ENCODE measurements around the gene CBLB.

DNA sequence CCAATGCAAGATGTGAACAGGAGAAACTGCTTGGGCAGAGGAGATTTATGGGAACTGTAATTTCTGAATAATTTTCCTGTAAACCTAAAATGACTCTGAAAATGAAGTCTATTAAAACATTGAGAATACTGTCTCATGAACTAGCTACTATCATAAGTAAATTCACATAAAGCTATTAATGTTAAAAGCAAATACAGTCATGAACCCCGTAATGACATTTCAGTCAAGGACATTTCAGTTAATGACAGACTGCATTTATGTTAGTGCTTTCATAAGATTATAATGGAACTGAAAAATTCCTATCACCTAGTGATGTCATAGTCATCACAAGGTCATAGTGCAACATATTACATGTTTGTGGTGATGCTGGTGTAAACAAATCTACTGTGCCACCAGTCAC lies 17.2 kb downstream of the CBLB start:
- TF ChIP-seq, protein P1, sequence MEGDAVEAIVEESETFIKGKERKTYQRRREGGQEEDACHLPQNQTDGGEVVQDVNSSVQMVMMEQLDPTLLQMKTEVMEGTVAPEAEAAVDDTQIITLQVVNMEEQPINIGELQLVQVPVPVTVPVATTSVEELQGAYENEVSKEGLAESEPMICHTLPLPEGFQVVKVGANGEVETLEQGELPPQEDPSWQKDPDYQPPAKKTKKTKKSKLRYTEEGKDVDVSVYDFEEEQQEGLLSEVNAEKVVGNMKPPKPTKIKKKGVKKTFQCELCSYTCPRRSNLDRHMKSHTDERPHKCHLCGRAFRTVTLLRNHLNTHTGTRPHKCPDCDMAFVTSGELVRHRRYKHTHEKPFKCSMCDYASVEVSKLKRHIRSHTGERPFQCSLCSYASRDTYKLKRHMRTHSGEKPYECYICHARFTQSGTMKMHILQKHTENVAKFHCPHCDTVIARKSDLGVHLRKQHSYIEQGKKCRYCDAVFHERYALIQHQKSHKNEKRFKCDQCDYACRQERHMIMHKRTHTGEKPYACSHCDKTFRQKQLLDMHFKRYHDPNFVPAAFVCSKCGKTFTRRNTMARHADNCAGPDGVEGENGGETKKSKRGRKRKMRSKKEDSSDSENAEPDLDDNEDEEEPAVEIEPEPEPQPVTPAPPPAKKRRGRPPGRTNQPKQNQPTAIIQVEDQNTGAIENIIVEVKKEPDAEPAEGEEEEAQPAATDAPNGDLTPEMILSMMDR (IDR thresholded peaks at IDR 0.05; ENCODE audit: insufficient read depth, low read depth, low read length) = no peak
- TF ChIP-seq EZH2 (IDR thresholded peaks at IDR 0.05; ENCODE audit: insufficient read depth, low read length) = no peak

All from astrocyte (in vitro differentiated cells and primary cell).